ENCODE data around the gene IL1B.

GRCh38 chr2:112864072-112864471, 27.5 kb upstream of the IL1B start:
- TF ChIP-seq, protein P1, sequence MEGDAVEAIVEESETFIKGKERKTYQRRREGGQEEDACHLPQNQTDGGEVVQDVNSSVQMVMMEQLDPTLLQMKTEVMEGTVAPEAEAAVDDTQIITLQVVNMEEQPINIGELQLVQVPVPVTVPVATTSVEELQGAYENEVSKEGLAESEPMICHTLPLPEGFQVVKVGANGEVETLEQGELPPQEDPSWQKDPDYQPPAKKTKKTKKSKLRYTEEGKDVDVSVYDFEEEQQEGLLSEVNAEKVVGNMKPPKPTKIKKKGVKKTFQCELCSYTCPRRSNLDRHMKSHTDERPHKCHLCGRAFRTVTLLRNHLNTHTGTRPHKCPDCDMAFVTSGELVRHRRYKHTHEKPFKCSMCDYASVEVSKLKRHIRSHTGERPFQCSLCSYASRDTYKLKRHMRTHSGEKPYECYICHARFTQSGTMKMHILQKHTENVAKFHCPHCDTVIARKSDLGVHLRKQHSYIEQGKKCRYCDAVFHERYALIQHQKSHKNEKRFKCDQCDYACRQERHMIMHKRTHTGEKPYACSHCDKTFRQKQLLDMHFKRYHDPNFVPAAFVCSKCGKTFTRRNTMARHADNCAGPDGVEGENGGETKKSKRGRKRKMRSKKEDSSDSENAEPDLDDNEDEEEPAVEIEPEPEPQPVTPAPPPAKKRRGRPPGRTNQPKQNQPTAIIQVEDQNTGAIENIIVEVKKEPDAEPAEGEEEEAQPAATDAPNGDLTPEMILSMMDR (IDR thresholded peaks at IDR 0.05; ENCODE audit: poor library complexity): no peak
- no peak for TF ChIP-seq EZH2 (IDR thresholded peaks at IDR 0.05; ENCODE audit: borderline replicate concordance)
